K562 (cell line): Measurements from ENCODE around the gene ZCCHC24. TPM values are rescaled to one million over a fixed set of nuclear protein-coding genes. Genes with fewer than 3 reads are reported as not detected.
A peak's percentile ranks its signal among the peaks of the same experiment; 100 is the strongest.

Experiments
- ATF7 ChIP-seq: fragments of 450-650 bp; IDR thresholded peaks from 2 replicates; pipeline ENCODE4 v1.7.1; 2014; ENCODE audit warnings: mild to moderate bottlenecking, moderate library complexity
- CEBPB ChIP-seq: fragments of 450-650 bp; IDR thresholded peaks from 2 replicates; pipeline ENCODE4 v1.6.1; 2016; ENCODE audit warnings: missing genetic modification characterization, missing compliant biosample characterization
- EP300 ChIP-seq: IDR thresholded peaks from 2 replicates; pipeline ENCODE4 v1.6.1; 2012; ENCODE audit warnings: low read length, improper control_type of control experiment
- HIVEP1 ChIP-seq: fragments of 250-450 bp; sonication (Bioruptor Pico); IDR thresholded peaks from 2 replicates; pipeline ENCODE4 v1.4.0; 2020; ENCODE audit warnings: mild to moderate bottlenecking
- HSF4 ChIP-seq: fragments of 250-450 bp; sonication (Bioruptor Pico); IDR thresholded peaks from 2 replicates; pipeline ENCODE4 v2.1.2; 2022; ENCODE audit warnings: mild to moderate bottlenecking, moderate library complexity, borderline replicate concordance
- NBN ChIP-seq: fragments of 450-650 bp; IDR thresholded peaks from 2 replicates; pipeline ENCODE4 v1.6.1; 2016; ENCODE audit warnings: low read depth, mild to moderate bottlenecking
- NR2C1 ChIP-seq, 2 experiments: fragments of 450-650 bp; IDR thresholded peaks; 2 replicates each; pipeline ENCODE4 v1.6.1; 2017; ENCODE audit warnings: mild to moderate bottlenecking in 2 of 2, antibody characterized with exemption in 1 of 2, inconsistent platforms in 1 of 2, missing compliant biosample characterization in 1 of 2, missing genetic modification characterization in 1 of 2
- NRF1 ChIP-seq, 2 experiments: fragments of 450-650 bp; IDR thresholded peaks in 1 of 2; conservative IDR thresholded peaks in 1 of 2; 2 replicates each; pipeline ENCODE4 v1.6.1; 2014; ENCODE audit warnings: mild to moderate bottlenecking in 2 of 2
- POLR2AphosphoS5 ChIP-seq: IDR thresholded peaks from 2 replicates; pipeline ENCODE4 v1.6.1; 2011; ENCODE audit warnings: mild to moderate bottlenecking, low read depth, low read length, moderate library complexity; ENCODE audit not compliant: control insufficient read depth, insufficient read depth
- RBM15 ChIP-seq: fragments of 200-400 bp; formaldehyde crosslinking; IDR thresholded peaks from 2 replicates; pipeline ENCODE4 v1.6.1; 2018; ENCODE audit warnings: mild to moderate bottlenecking, low read length, moderate library complexity; ENCODE audit not compliant: insufficient read depth
- SMARCA4 ChIP-seq: fragments of 450-650 bp; IDR thresholded peaks from 2 replicates; pipeline ENCODE4 v1.6.1; 2016
- TGIF2 ChIP-seq: sonication (generic); formaldehyde crosslinking; IDR thresholded peaks from 2 replicates; pipeline ENCODE4 v1.8.1; 2022; ENCODE audit warnings: mild to moderate bottlenecking, missing genetic modification reagents, moderate library complexity
- THRAP3 ChIP-seq: fragments of 450-650 bp; IDR thresholded peaks from 2 replicates; pipeline ENCODE4 v1.6.1; 2016; ENCODE audit warnings: mild to moderate bottlenecking, inconsistent platforms, borderline replicate concordance
- XRCC5 ChIP-seq: fragments of 200-400 bp; formaldehyde crosslinking; IDR thresholded peaks from 2 replicates; pipeline ENCODE4 v1.6.1; 2017; ENCODE audit warnings: low read depth, mild to moderate bottlenecking, low read length
- YBX1 ChIP-seq: fragments of 450-650 bp; IDR thresholded peaks from 2 replicates; pipeline ENCODE4 v1.7.1; 2016; ENCODE audit warnings: mild to moderate bottlenecking
- ZNF146 ChIP-seq: IDR thresholded peaks from one replicate; pipeline ENCODE4 v1.6.1; 2018; ENCODE audit warnings: missing compliant biosample characterization; ENCODE audit not compliant: unreplicated experiment
- ZNF707 ChIP-seq: fragments of 250-450 bp; sonication (Bioruptor Pico); conservative IDR thresholded peaks from 2 replicates; pipeline ENCODE4 v1.8.0; 2022; ENCODE audit warnings: inconsistent platforms, mild to moderate bottlenecking, moderate library complexity
- polyA plus RNA-seq, 8 experiments: library from polyadenylated mRNA; depleted of rRNA in 4 of 8; stranded (reverse) in 5 of 8; unstranded in 3 of 8; fragments of >200 nt; fragmentation: Nextera tagmentation in 2 of 8; fragmentation: Illumina TruSeq in 1 of 8; extraction: Ambion mirVana in 2 of 8; extraction: Trizol in 1 of 8; gene quantifications; 2 replicates each; pipeline versions ENCODE4 v1.2.1 to v1.2.3, GENCODE V29; 2011 to 2014; ENCODE audit warnings: inconsistent platforms in 1 of 8, missing spikeins in 1 of 8
- total RNA-seq, 7 experiments: library from RNA; depleted of rRNA in 6 of 7; stranded (reverse); fragments of >200 nt in 6 of 7; fragmentation: Illumina TruSeq in 2 of 7; extraction: Trizol in 2 of 7; gene quantifications; 2 replicates each; pipeline versions ENCODE4 v1.2.1 to v1.2.3, GENCODE V29; 2011 to 2021; ENCODE audit warnings: low replicate concordance in 1 of 7
- TF ChIP-seq, protein P1 (sequence below): sonication (generic); formaldehyde crosslinking; IDR thresholded peaks from 2 replicates; pipeline ENCODE4 v1.8.0; 2022; ENCODE audit warnings: missing genetic modification reagents, mild to moderate bottlenecking, moderate library complexity, borderline replicate concordance
- TF ChIP-seq, protein P2 (sequence below): fragments of 450-650 bp; conservative IDR thresholded peaks from 2 replicates; pipeline ENCODE4 v1.6.1; 2016; ENCODE audit warnings: missing genetic modification characterization, low read depth, mild to moderate bottlenecking, control low read depth, missing compliant biosample characterization
- TF ChIP-seq, protein P3 (sequence below): fragments of 450-650 bp; formaldehyde crosslinking; IDR thresholded peaks from 2 replicates; pipeline ENCODE4 v1.4.0; 2020; ENCODE audit warnings: mild to moderate bottlenecking, moderate library complexity
- TF ChIP-seq, protein P4 (sequence below), 2 experiments: fragments of 450-650 bp in 1 of 2; sonication (generic) in 1 of 2; formaldehyde crosslinking in 1 of 2; IDR thresholded peaks in 1 of 2; conservative IDR thresholded peaks in 1 of 2; 2 replicates each; pipeline versions ENCODE4 v1.6.1 to v1.8.1; 2016 to 2023; ENCODE audit warnings: mild to moderate bottlenecking in 2 of 2, moderate library complexity in 2 of 2, inconsistent platforms in 1 of 2, missing genetic modification reagents in 1 of 2

ZCCHC24 gene
- total and polyA plus RNA-seq, 9 of the 15 experiments (the other 6 are each of a cell fraction or from before 2014, with no cell fraction given) = 0.84 to 11.0 (median 4.6) TPM

DNA sequence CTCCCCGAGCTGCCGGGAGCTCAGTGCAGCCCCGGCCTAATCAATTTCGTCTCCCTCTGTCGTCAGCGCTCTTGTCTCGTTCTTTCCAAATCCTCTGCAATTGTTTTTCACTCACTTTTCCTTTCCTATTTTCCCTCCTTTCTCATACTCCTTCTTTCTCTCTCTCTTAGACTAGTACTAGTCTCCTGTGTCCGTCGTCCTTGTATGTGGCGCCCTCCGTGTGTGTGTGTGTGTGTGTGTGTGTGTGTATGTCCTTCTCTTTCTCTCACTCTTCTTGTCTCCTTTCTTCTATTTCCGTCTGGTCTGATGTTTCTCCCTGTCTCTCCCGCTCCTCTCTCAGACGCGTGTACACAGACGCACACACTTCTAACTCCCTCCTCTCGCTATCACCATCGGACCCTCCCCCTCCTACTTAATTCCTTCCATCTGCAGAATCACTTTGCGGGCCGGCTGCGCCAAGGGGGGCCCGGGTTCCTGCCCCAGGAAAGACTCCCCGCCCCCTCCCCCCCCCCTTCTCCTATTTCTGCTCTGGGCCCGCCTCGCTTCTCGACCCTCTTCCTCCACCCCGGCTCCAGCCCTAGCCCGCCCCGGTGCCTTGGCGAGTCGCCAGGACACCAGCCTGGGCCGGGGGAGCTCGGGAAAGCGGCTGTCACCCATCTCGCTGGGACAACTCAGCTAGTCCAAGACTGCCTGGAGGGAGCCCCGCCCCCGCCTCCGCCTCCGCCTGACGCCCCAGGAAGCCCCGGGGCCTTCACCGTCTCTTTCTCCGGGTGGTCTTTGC lies 743 bp upstream of the ZCCHC24 start (continued):
- TF ChIP-seq EP300 (no peak), ZNF707 (no peak), NBN (peak; percentile 100), ATF7 (peak; percentile 69), YBX1 (0 out of 2 replicates have a peak, but pooled peaks have one; percentile 68), NR2C1 (IDR thresholded peaks at IDR 0.05) (no peak; the same call in 1 of the 2 replicates), NR2C1 (tag; IDR thresholded peaks at IDR 0.05) (0 out of 2 replicates have a peak, but pooled peaks have one; percentile 37), SMARCA4 (peak; percentile 95), TGIF2 (CRISPR knock-in tag) (no peak), RBM15 (no peak), HIVEP1 (CRISPR knock-in tag) (0 out of 2 replicates have a peak, but pooled peaks have one; percentile 31), HSF4 (CRISPR knock-in tag) (no peak), XRCC5 (no peak; the same call in 1 of the 2 replicates), ZNF146 (CRISPR knock-in tag) (no peak), THRAP3 (peak; percentile 97), CEBPB (tag) (no peak), POLR2AphosphoS5 (peak; percentile 67), NRF1 (conservative IDR thresholded peaks at IDR 0.05 in 1 of 2, IDR thresholded peaks at IDR 0.05 in 1 of 2) (peak; percentile 67)
- TF ChIP-seq, protein P1, sequence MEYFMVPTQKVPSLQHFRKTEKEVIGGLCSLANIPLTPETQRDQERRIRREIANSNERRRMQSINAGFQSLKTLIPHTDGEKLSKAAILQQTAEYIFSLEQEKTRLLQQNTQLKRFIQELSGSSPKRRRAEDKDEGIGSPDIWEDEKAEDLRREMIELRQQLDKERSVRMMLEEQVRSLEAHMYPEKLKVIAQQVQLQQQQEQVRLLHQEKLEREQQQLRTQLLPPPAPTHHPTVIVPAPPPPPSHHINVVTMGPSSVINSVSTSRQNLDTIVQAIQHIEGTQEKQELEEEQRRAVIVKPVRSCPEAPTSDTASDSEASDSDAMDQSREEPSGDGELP (CRISPR knock-in tag) = 0 out of 2 replicates have a peak, but pooled peaks have one; percentile 32
- TF ChIP-seq, protein P2, sequence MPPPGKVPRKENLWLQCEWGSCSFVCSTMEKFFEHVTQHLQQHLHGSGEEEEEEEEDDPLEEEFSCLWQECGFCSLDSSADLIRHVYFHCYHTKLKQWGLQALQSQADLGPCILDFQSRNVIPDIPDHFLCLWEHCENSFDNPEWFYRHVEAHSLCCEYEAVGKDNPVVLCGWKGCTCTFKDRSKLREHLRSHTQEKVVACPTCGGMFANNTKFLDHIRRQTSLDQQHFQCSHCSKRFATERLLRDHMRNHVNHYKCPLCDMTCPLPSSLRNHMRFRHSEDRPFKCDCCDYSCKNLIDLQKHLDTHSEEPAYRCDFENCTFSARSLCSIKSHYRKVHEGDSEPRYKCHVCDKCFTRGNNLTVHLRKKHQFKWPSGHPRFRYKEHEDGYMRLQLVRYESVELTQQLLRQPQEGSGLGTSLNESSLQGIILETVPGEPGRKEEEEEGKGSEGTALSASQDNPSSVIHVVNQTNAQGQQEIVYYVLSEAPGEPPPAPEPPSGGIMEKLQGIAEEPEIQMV (tag) = peak; percentile 80
- TF ChIP-seq, protein P3, sequence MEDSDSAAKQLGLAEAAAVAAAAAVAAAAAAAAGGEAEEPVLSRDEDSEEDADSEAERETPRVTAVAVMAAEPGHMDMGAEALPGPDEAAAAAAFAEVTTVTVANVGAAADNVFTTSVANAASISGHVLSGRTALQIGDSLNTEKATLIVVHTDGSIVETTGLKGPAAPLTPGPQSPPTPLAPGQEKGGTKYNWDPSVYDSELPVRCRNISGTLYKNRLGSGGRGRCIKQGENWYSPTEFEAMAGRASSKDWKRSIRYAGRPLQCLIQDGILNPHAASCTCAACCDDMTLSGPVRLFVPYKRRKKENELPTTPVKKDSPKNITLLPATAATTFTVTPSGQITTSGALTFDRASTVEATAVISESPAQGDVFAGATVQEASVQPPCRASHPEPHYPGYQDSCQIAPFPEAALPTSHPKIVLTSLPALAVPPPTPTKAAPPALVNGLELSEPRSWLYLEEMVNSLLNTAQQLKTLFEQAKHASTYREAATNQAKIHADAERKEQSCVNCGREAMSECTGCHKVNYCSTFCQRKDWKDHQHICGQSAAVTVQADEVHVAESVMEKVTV (CRISPR knock-in tag) = no peak; the same call in 1 of the 2 replicates
- TF ChIP-seq, protein P4, sequence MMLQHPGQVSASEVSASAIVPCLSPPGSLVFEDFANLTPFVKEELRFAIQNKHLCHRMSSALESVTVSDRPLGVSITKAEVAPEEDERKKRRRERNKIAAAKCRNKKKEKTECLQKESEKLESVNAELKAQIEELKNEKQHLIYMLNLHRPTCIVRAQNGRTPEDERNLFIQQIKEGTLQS (IDR thresholded peaks at IDR 0.05) = peak; percentile 66
- TF ChIP-seq, protein P4 (CRISPR knock-in tag; conservative IDR thresholded peaks at IDR 0.05) = no peak; the same call in 1 of the 2 replicates
